DMS79 (cell line): ENCODE results near the gene MYO9A.

Source experiments
- DNase-seq: peaks from one replicate; lab custom pipeline; 2025; lab: John Stamatoyannopoulos, UW

MYO9A gene

GRCh38 chr15:72118017-72118978 is at the start of gene MYO9A, which contains the start of gene SENP8:
Gene MYO9A, minus strand, starts transcription at chr15:72118150. Its CDS starts 71,587 bp downstream, at chr15:72046563.
Gene SENP8, plus strand, starts transcription at chr15:72118403. Its CDS starts 21,221 bp downstream, at chr15:72139624.
- peak; percentile 83 for DNase-seq

- no peak for DNase-seq
Measured at GRCh38 chr15:72167445-72167844, 49.5 kb upstream of the MYO9A start.

DNA sequence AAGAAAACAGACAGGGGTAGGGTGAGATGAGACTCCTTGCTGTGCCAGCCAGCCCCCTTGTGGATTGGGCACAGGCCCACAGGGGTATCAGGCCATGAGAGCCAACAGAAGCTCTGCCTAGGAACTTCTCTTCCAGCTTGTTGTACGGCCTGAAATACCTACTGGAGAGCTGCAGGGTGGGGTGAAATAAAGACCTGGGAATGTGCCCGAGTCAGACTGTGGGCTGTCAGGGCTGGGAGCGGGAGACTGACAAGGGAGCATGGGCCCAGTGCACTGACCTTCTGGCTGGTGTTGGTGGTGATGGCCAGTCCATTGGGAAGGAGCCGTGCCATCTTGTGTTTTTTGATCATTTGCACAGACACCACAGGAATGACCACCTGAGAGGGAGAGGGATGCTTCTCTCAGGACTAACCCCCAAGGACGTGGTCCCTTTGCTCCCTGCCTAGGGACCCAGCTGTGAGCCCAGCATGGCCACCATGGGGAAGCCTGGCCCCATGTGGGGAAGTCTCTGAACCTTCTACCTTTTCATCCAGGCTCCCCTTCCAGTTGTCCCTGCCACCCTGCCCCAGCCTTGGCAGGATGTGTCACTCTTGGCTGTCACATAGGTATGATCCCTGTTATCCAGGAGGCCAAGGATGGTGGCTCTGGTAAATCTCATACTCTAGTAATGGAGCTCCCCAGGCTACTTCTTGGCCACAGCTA is 48.9 kb upstream of the MYO9A start:
- DNase-seq: no peak

DNA sequence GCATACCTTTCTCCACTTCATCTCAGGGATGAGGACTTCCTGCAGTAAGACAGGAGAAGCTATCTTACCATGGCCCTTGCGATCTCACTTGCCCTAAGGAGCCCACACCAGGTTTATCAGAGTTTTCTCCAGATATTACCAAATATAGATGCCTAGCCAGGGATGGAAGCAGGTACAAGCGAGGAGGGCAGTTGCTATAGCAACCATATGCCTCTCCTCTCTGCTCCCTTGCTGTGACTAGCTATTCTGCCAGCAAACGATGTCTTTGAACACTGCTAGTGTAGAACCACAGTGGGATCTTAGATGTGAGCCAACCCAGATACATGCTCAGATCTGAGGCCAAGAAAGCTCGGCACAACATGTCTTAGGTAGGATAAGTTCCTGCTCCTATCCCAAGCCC is 45.8 kb upstream of the MYO9A start:
- no peak for DNase-seq

DNA sequence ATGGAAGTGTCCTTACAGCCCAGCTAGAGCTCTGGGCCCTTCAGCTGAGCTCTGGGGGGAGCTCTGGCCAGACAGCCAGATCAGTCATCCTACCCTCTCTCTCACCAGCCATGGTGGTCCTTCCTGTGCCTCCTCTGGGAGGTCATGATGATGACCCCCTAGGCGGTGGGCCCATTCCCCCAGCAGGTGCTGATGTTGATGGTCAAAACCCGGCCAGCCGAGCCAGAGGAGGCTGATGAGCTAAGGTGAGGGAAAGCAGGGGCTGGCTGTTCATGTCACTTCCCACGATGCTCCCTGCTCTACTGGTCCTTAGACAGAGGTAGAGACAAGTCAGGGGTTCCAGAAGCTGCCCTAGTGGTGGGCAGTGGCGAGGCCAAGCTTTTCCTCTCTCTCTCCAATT is 44.6 kb upstream of the MYO9A start:
- DNase-seq: no peak

DNA sequence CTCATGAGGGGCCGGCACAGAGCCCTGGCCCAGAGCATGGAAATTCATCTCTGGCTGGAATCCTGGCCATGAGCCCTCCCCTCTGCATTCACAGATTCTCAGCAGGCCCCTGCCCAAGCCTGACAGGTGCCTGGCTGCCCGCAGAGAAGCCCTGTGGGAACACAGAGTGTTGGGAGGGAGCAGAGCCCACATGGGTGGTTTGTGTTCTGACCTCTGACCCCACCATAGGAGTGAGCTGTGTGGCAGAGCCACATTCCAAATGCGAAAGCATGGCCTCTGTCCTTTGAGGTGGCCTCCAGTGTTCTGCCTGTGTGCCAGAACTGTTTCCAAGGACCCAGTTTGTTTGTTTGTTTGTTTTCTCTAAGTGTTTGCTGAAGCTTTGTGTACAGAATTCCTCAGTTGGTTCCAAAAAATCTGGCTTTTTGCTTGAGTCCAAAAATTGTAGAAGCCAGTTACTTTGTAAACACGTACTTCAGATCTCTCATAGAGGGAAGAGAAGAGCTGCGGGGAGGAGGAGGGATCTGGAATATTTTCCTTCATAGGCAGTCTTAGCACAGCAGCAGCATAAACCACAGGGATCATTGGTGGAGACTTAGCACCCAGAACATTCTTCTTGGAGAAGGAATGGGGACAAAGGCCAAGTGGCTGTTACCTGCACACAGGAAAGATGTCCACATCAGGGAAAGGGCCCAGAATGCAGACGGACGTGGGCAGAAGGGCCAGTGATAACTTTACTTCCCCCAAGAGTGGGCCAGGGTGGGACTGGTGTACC is 43.6 kb upstream of the MYO9A start:
- no peak for DNase-seq

GRCh38 chr15:72160696-72161245 is 42.8 kb upstream of the MYO9A start:
- no peak for DNase-seq

- no peak for DNase-seq
Measured at GRCh38 chr15:72156928-72157327, 39.0 kb upstream of the MYO9A start.

DNA sequence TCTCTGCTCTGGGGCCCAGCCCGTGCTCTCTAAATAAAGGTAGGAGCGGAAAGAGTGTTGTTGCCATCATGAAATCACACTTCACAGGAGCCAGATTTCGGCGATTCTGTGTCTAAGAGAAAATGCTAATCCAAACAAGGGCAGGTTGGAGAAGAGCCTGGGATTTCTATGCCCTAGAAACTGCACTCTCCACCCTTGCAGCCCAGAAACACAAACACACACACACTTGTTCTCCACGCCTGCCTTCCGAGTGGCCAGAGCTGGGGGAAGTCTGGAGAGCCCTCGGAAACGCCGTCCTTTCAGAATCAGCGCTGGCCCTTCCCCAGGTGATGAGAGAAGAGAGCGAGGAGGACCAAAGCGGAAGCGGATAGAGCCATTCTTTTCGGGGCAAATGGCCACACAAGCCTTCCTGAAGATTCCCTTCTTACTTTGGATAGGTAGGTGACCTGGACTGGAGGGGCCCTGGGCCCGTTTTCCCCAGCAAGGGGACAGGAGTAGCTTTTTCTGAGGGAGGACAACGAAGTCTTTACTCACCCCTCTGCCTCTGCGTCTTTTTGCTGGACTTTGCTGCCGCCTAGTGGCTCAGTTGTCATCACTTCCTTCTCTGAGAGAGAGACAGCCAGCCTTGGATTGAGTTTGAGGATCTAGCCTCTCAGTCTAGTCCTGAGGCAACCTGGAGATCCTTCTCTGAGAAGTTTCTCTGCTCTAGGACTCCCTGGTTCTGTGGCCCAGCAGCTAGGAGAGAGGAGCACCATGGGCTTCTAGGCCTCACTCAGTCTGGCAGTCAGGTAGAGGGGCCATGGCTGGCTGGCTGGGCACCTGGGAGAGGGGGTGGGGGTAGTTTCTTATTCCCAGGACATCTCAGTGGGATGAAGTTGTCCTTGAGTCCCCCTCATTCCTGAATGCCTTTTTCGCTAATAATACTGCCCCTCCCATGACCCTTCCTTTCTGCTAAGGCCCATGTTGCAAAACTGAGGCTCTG is 38.0 kb upstream of the MYO9A start:
- DNase-seq: peak; percentile 19

DNA sequence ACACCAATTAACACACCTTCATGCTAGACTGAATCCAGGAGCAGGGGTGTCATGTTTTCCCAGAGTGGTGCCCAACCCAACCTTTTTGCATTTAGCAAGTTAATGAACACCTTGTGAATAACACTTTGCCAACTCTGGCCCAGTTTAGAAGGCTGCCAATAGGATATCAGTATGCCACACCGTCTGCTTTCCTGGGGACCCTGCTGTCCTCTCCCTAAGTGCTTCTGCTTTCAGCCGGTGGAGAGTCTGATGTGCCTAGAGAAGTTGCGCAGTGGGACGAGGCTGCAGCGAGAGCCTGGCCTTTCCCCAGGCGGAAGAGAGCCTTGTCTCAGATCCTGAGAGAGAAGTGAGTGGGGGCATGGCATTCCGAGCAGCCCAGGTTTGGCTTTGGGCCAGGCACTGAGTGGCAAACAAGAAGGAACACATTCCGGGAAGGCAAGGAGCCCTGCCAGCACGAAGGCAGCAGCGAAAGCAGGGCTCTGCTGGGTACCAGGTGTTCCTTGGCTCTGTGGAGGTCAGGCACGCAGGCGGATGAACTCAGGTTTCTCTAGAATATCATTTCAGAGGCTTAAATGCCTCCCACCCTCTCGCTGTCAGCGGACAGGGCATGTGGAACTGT is 37.2 kb upstream of the MYO9A start:
- DNase-seq: peak; percentile 75

- DNase-seq: no peak
Measured at GRCh38 chr15:72154316-72154715, 36.4 kb upstream of the MYO9A start.

- DNase-seq: no peak
Measured at GRCh38 chr15:72153269-72154000, 35.5 kb upstream of the MYO9A start.

DNA sequence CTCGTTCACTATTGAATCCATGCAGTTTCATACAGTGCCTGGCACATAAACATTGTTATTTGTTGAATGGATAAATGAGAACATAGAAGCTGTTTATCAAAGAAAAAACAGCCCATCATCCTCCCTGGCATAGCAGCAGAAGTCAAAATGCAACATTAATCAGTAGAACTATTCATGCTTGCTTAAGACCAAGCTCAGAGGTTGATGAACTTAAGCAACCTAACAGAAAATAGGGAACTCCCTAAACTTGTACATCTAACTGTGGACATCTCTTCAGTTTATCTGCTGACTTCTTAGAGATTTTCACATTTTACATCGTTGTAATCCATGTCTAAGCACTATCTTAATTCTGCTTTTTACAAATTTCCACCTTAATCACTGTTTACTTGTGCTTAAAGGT is 29.5 kb upstream of the MYO9A start:
- no peak for DNase-seq

DNA sequence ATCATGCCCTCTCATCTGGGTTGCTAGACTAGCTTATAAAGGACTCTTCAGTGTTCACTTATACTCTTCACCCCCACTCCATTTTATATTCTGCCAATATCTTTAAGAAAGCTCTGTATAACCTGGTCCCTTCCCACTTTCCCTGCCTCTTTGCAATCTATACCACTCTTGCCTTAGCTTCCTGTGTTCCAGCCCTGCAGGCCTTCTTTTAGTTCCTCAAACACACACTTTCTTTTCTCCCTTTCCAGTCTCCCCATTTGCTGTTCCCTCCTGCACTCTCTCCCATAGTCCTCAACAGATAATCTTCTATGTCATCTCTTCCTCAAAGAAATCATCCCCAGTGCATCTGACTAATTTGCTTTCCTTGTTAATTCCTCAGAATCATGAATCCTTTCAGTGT is 29.0 kb upstream of the MYO9A start:
- no peak for DNase-seq

- DNase-seq: no peak
Measured at GRCh38 chr15:72146221-72146620, 28.3 kb upstream of the MYO9A start.

- no peak for DNase-seq
Measured at GRCh38 chr15:72141171-72142084, 23.5 kb upstream of the MYO9A start.

GRCh38 chr15:72140088-72140487 is 22.1 kb upstream of the MYO9A start:
- no peak for DNase-seq

- DNase-seq: no peak
Measured at GRCh38 chr15:72139667-72140066, 21.7 kb upstream of the MYO9A start.
